Measurements from ENCODE around the gene BAZ2B. TPM values are rescaled to one million over a fixed set of nuclear protein-coding genes. Genes with fewer than 3 reads are reported as not detected.

BAZ2B gene
- total RNA-seq, 2 experiments from 2014 or later = 17.9 to 18.5 TPM

DNA sequence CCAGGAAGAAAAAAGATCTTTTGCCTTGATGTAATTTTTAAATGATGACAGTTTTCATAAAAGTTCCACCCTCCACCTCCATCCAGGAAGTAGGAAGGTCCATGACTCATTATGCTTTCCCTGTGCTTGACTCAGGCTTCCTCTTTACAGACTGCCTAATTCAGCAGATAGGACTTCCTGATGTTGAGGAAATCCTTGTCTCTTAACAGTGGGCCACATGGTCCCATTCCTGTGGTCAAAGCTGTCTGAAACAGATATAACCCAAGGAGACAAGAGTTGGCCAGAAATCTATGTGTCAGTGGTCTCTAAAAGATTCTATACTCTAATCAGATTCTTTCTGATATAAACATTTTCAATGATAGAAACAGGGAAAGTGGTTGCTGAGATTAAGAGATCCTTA, 119.1 kb downstream of the BAZ2B start:
- H3K36me3 ChIP-seq (ENCODE audit: insufficient read depth, low read length) = no peaks in the 10 kb centered on the region
- no peak overlapping the region for H3K27ac Mint-ChIP-seq
- DNase-seq = peak in 3 of 14 experiments; percentile 27 to 59 (median 43)
- no peaks in the 10 kb centered on the region for H3K27me3 Mint-ChIP-seq
- H3K4me3 ChIP-seq (ENCODE audit: low read length) = no peak overlapping the region
- TF ChIP-seq, protein P1, sequence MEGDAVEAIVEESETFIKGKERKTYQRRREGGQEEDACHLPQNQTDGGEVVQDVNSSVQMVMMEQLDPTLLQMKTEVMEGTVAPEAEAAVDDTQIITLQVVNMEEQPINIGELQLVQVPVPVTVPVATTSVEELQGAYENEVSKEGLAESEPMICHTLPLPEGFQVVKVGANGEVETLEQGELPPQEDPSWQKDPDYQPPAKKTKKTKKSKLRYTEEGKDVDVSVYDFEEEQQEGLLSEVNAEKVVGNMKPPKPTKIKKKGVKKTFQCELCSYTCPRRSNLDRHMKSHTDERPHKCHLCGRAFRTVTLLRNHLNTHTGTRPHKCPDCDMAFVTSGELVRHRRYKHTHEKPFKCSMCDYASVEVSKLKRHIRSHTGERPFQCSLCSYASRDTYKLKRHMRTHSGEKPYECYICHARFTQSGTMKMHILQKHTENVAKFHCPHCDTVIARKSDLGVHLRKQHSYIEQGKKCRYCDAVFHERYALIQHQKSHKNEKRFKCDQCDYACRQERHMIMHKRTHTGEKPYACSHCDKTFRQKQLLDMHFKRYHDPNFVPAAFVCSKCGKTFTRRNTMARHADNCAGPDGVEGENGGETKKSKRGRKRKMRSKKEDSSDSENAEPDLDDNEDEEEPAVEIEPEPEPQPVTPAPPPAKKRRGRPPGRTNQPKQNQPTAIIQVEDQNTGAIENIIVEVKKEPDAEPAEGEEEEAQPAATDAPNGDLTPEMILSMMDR (IDR thresholded peaks at IDR 0.05) = no peak
- ChIA-PET POLR2A (interaction anchor here (0.6 kb wide), 1 partner anchor 47 kb away, joined by 4 read pairs; no protein-coding TSS in a partner anchor), CTCF (no interaction called here)
- H3K9me3 Mint-ChIP-seq = peaks cover 10% of the 10 kb centered on the region
- peak overlapping the region in 1 of 2 donors; percentile 12 for H3K27ac ChIP-seq (ENCODE audit: low read depth in 1 of 2, low read length in 2 of 2)
- intact Hi-C loops (cut with DNase I, micrococcal nuclease) = no loop called here
- ATAC-seq (ENCODE audit: poor library complexity) = peak; percentile 29
- H3K36me3 Mint-ChIP-seq (ENCODE audit: low read depth) = peaks cover 24% of the 10 kb centered on the region
- H3K9me3 ChIP-seq (ENCODE audit: control insufficient read depth in 1 of 2, insufficient read depth in 1 of 2, low read length in 2 of 2) = peaks cover 0 to 4% of the 10 kb centered on the region in 2 experiments
- no peaks in the 10 kb centered on the region for H3K4me1 ChIP-seq (ENCODE audit: insufficient read depth, low read length)
- no peaks in the 10 kb centered on the region for H3K27me3 ChIP-seq (ENCODE audit: control insufficient read depth in 1 of 2, insufficient read depth in 2 of 2, low read length in 2 of 2)
- H3K4me3 Mint-ChIP-seq = no peak overlapping the region
- H3K4me1 Mint-ChIP-seq (ENCODE audit: low read depth) = peaks cover 23% of the 10 kb centered on the region

DNA sequence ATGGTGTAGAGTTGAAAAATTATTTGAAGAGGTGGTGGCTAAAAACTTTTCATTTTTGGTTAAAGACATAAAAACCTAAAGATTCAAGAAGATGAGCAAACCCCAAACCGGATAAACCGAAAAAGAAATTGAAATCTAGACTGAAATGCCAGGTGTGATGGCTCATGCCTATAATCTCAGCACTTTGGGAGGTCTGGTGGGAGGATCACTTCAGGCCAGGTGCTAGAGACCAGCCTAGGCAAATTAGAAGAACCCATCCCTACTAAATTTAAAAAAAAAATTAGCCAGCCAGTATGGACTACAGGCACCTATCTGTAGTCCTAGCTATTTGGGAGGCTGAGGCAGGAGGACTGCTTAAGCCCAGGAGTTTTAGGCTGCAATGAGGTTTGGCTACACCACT, 126.9 kb downstream of the BAZ2B start:
- H3K36me3 ChIP-seq (ENCODE audit: insufficient read depth, low read length) = no peaks in the 10 kb centered on the region
- TF ChIP-seq, protein P1 (IDR thresholded peaks at IDR 0.05) = no peak
- intact Hi-C loops (cut with DNase I, micrococcal nuclease) = no loop called here
- no peaks in the 10 kb centered on the region for H3K27me3 ChIP-seq (ENCODE audit: control insufficient read depth in 1 of 2, insufficient read depth in 2 of 2, low read length in 2 of 2)
- DNase-seq (no peak), ATAC-seq (ENCODE audit: poor library complexity) (no peak)
- H3K4me3 ChIP-seq (ENCODE audit: low read length) = no peak overlapping the region
- H3K27ac Mint-ChIP-seq = no peak overlapping the region
- H3K4me3 Mint-ChIP-seq = no peak overlapping the region
- H3K36me3 Mint-ChIP-seq (ENCODE audit: low read depth) = peaks cover 4% of the 10 kb centered on the region
- no peaks in the 10 kb centered on the region for H3K9me3 ChIP-seq (ENCODE audit: control insufficient read depth in 1 of 2, insufficient read depth in 1 of 2, low read length in 2 of 2)
- H3K27me3 Mint-ChIP-seq = no peaks in the 10 kb centered on the region
- H3K4me1 ChIP-seq (ENCODE audit: insufficient read depth, low read length) = no peaks in the 10 kb centered on the region
- H3K27ac ChIP-seq (ENCODE audit: low read depth in 1 of 2, low read length in 2 of 2) = no peak overlapping the region
- H3K9me3 Mint-ChIP-seq = no peaks in the 10 kb centered on the region
- ChIA-PET CTCF (interaction anchor here (0.6 kb wide), 1 partner anchor 689 kb away, joined by 3 read pairs; no protein-coding TSS in a partner anchor), POLR2A (no interaction called here)
- no peaks in the 10 kb centered on the region for H3K4me1 Mint-ChIP-seq (ENCODE audit: low read depth)

DNA sequence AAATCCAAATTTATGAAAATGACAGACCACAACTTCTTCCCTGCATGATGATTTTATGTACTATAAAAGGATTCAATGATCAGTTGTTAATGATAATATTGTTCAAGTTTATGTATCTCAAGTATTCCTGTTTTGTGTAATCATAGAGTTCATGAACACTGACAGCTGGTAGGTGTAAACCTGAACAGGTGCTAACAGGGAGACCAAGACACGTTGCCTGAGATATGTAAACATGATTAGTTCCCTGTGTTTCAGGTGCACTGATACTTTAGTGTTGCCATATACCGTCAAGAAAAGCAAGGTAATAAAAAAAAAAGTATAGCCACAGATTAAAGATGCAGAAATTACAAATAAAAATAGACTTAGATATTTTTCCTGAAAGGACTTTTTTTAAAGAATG, 131.8 kb downstream of the BAZ2B start:
- H3K36me3 ChIP-seq (ENCODE audit: insufficient read depth, low read length) = no peaks in the 10 kb centered on the region
- Mint-ChIP-seq H3K9me3 (no peaks in the 10 kb centered on the region), H3K4me1 (ENCODE audit: low read depth) (no peaks in the 10 kb centered on the region)

More for the DNA sequence above, 131.8 kb downstream of the BAZ2B start:
- Mint-ChIP-seq H3K27ac (no peak overlapping the region), H3K4me3 (no peak overlapping the region), H3K27me3 (no peaks in the 10 kb centered on the region), H3K36me3 (ENCODE audit: low read depth) (peaks cover 4% of the 10 kb centered on the region)
- no peak for DNase-seq
- Histone ChIP-seq H3K27ac (ENCODE audit: low read depth in 1 of 2, low read length in 2 of 2) (no peak overlapping the region), H3K4me3 (ENCODE audit: low read length) (no peak overlapping the region), H3K9me3 (ENCODE audit: control insufficient read depth in 1 of 2, insufficient read depth in 1 of 2, low read length in 2 of 2) (no peaks in the 10 kb centered on the region), H3K27me3 (ENCODE audit: control insufficient read depth in 1 of 2, insufficient read depth in 2 of 2, low read length in 2 of 2) (no peaks in the 10 kb centered on the region), H3K4me1 (ENCODE audit: insufficient read depth, low read length) (no peaks in the 10 kb centered on the region)
- TF ChIP-seq, protein P1 (IDR thresholded peaks at IDR 0.05) = no peak
- ChIA-PET CTCF (no interaction called here), POLR2A (no interaction called here)
- intact Hi-C loops (cut with DNase I, micrococcal nuclease) = no loop called here
- ATAC-seq (ENCODE audit: poor library complexity) = no peak
